KMS-11 (cell line): ENCODE data around the gene DEF6.

Experiments used
- H2AFZ ChIP-seq: fragments of 200-600 bp; sonication (generic); 2 replicates; pipeline ENCODE4 v1.6.1; 2016; ENCODE audit warnings: antibody characterized with exemption, mixed run types, low read depth
- H3K27ac ChIP-seq: fragments of 200-600 bp; sonication (generic); 2 replicates; pipeline ENCODE4 v1.6.1; 2016; ENCODE audit warnings: mild to moderate bottlenecking, mixed run types
- H3K27me3 ChIP-seq: fragments of 200-600 bp; sonication (generic); 2 replicates; pipeline ENCODE4 v1.6.1; 2017; ENCODE audit warnings: mild to moderate bottlenecking, low read depth, mixed run types, moderate library complexity; ENCODE audit not compliant: insufficient read depth
- H3K36me3 ChIP-seq: fragments of 200-600 bp; sonication (generic); 2 replicates; pipeline ENCODE4 v1.6.1; 2017; ENCODE audit warnings: mild to moderate bottlenecking, mixed run types; ENCODE audit not compliant: insufficient read depth
- H3K4me1 ChIP-seq: fragments of 200-600 bp; sonication (generic); 2 replicates; pipeline ENCODE4 v1.6.1; 2016; ENCODE audit warnings: mild to moderate bottlenecking, low read depth, mixed run types; ENCODE audit not compliant: poor library complexity, severe bottlenecking
- H3K4me2 ChIP-seq: fragments of 200-600 bp; sonication (generic); 2 replicates; pipeline ENCODE4 v1.7.0; 2016; ENCODE audit warnings: mild to moderate bottlenecking, mixed run types
- H3K4me3 ChIP-seq: fragments of 200-600 bp; sonication (generic); IDR thresholded peaks from 2 replicates; pipeline ENCODE4 v1.6.1; 2017; ENCODE audit warnings: low read depth, low read length, mixed read lengths; ENCODE audit not compliant: insufficient read depth
- H3K79me2 ChIP-seq: fragments of 200-600 bp; sonication (generic); 2 replicates; pipeline ENCODE4 v1.6.1; 2016; ENCODE audit warnings: low read depth, mixed run types; ENCODE audit not compliant: insufficient read depth
- H3K9ac ChIP-seq: fragments of 200-600 bp; sonication (generic); 2 replicates; pipeline ENCODE4 v1.6.1; 2016; ENCODE audit warnings: mild to moderate bottlenecking, mixed run types
- H4K20me1 ChIP-seq: fragments of 200-600 bp; sonication (generic); 2 replicates; pipeline ENCODE4 v1.6.1; 2016; ENCODE audit warnings: mild to moderate bottlenecking, mixed run types; ENCODE audit not compliant: insufficient read depth
- TF ChIP-seq, protein P1 (sequence below): fragments of 200-600 bp; sonication (generic); conservative IDR thresholded peaks from 2 replicates; pipeline ENCODE4 v1.6.1; 2017; ENCODE audit warnings: low read depth, mild to moderate bottlenecking, antibody characterized with exemption, low read length, moderate library complexity, mixed read lengths

DEF6 gene

DNA sequence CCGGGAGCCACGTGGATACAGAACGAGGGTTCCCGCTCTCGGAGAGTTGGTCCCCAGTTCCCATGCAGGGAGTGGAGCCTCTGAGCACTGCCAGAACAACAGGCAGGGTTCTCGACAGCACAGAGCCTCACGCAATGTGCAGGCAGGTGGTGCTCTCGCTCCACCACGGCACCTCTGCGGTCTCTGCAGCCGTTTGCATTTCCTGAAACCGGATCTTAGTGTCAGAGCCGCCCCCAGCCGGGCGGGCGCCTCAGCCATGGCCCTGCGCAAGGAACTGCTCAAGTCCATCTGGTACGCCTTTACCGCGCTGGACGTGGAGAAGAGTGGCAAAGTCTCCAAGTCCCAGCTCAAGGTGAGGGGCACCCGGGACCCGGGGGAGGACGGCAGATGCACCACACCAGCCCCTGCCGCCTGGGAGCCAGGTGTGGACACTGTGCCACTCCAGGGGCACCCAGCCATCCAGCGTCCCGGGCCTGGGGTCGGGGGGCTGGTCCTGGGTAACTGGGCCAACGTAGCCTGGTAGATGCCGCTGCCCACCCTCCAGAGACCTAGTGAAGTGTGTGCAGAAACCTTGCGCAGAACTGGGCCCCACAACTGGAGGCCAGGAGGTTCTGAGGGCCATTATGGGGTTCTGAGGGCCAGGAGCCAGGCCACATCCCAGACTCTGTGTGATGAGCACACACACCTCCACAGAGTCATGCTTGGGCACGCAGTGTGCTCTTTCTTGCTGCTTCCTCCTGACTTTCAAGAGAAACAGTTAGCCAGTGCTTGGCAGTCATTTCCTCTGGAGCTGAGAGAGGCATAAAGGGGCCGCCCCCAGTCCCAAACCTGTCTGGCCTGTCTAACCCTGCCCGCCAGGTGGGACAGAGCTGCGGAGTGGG is at the start of gene DEF6:
DEF6 (plus strand) TSS at position 218 of the 881 bp plus-strand sequence; CDS start at position 257, 39 bp downstream.
- peak within 1 kb of the TSS; percentile 80 for H3K27ac ChIP-seq

GRCh38 chr6:35248300-35248699 is 49.3 kb upstream of the DEF6 start:
- peak overlapping the region; percentile 31; the same call in 1 of the 2 replicates for H3K27ac ChIP-seq
- TF ChIP-seq, protein P1, sequence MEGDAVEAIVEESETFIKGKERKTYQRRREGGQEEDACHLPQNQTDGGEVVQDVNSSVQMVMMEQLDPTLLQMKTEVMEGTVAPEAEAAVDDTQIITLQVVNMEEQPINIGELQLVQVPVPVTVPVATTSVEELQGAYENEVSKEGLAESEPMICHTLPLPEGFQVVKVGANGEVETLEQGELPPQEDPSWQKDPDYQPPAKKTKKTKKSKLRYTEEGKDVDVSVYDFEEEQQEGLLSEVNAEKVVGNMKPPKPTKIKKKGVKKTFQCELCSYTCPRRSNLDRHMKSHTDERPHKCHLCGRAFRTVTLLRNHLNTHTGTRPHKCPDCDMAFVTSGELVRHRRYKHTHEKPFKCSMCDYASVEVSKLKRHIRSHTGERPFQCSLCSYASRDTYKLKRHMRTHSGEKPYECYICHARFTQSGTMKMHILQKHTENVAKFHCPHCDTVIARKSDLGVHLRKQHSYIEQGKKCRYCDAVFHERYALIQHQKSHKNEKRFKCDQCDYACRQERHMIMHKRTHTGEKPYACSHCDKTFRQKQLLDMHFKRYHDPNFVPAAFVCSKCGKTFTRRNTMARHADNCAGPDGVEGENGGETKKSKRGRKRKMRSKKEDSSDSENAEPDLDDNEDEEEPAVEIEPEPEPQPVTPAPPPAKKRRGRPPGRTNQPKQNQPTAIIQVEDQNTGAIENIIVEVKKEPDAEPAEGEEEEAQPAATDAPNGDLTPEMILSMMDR: no peak
- H3K4me3 ChIP-seq: no peak overlapping the region
- H4K20me1 ChIP-seq: no peaks in the 10 kb centered on the region
- no peak overlapping the region for H2AFZ ChIP-seq
- H3K4me2 ChIP-seq: peak overlapping the region; percentile 60
- H3K4me1 ChIP-seq: peaks cover 20% of the 10 kb centered on the region
- no peaks in the 10 kb centered on the region for H3K36me3 ChIP-seq
- no peak overlapping the region for H3K9ac ChIP-seq
- no peaks in the 10 kb centered on the region for H3K27me3 ChIP-seq
- H3K79me2 ChIP-seq: no peaks in the 10 kb centered on the region

More for the DNA sequence above, at the start of gene DEF6:
- H3K36me3 ChIP-seq: no peaks in the 10 kb centered on the region
- peak within 1 kb of the TSS; percentile 95 for H3K4me2 ChIP-seq
- no peak within 1 kb of the TSS for H3K4me3 ChIP-seq
- H3K79me2 ChIP-seq: peaks cover 37% of the 10 kb centered on the region
- peak within 1 kb of the TSS; percentile 55 for H2AFZ ChIP-seq
- H4K20me1 ChIP-seq: no peaks in the 10 kb centered on the region
- H3K9ac ChIP-seq: peak within 1 kb of the TSS; percentile 75
- TF ChIP-seq, protein P1: peak; percentile 66
- peaks cover 56% of the 10 kb centered on the region for H3K4me1 ChIP-seq
- no peaks in the 10 kb centered on the region for H3K27me3 ChIP-seq

GRCh38 chr6:35248965-35249364 is 48.7 kb upstream of the DEF6 start:
- no peaks in the 10 kb centered on the region for H3K36me3 ChIP-seq
- H3K79me2 ChIP-seq: no peaks in the 10 kb centered on the region
- H3K4me3 ChIP-seq: no peak overlapping the region
- H3K27me3 ChIP-seq: no peaks in the 10 kb centered on the region
- H4K20me1 ChIP-seq: no peaks in the 10 kb centered on the region
- TF ChIP-seq, protein P1: no peak
- H3K4me2 ChIP-seq: peak overlapping the region; percentile 60; the same call in 1 of the 2 replicates
- no peak overlapping the region for H3K27ac ChIP-seq
- no peak overlapping the region for H2AFZ ChIP-seq
- no peak overlapping the region for H3K9ac ChIP-seq
- H3K4me1 ChIP-seq: peaks cover 20% of the 10 kb centered on the region

DNA sequence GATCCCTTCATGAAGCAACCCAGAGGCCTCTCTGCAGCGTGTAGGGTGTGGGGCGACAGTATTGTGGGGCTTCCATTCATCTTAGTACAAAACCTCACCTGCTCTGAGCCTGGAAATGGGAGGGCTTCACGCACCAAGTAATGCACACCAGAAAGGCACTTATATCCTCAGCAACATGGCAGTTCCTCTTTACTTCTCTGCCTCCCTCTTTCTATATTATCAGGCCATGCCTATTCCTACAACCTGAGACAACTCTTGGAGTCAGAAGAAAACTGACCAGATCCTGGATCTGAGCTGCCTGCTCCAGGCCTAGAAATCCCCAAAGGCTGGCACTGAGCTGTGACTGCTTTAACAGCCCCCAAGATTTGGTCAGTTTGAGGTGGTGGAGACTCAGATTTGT is 45.7 kb upstream of the DEF6 start:
- TF ChIP-seq, protein P1: no peak
- peaks cover 23% of the 10 kb centered on the region for H3K4me1 ChIP-seq
- no peaks in the 10 kb centered on the region for H4K20me1 ChIP-seq
- no peaks in the 10 kb centered on the region for H3K27me3 ChIP-seq
- no peak overlapping the region for H2AFZ ChIP-seq
- no peaks in the 10 kb centered on the region for H3K79me2 ChIP-seq
- H3K9ac ChIP-seq: no peak overlapping the region
- no peak overlapping the region for H3K4me3 ChIP-seq
- no peak overlapping the region for H3K27ac ChIP-seq
- H3K36me3 ChIP-seq: no peaks in the 10 kb centered on the region
- H3K4me2 ChIP-seq: no peak overlapping the region
